ENCODE measurements around the gene LRRC75A. TPM values are rescaled to one million over a fixed set of nuclear protein-coding genes. Genes with fewer than 3 reads are reported as not detected.

LRRC75A gene
- total and polyA plus RNA-seq, 2 of the 13 experiments (the other 11 are each of a cell fraction or from before 2014, with no cell fraction given), result 0.03 TPM; not detected in 1

GRCh38 chr17:16415031-16415924 is 76.7 kb downstream of the LRRC75A start, which contains the start of gene TRPV2 (continued):
- TF ChIP-seq ZNF777 (CRISPR knock-in tag; IDR thresholded peaks at IDR 0.05) (no peak), SP5 (CRISPR knock-in tag; IDR thresholded peaks at IDR 0.05; ENCODE audit: borderline replicate concordance, low read depth) (no peak), NRL (CRISPR knock-in tag; IDR thresholded peaks at IDR 0.05; ENCODE audit: borderline replicate concordance) (no peak), ERF (CRISPR knock-in tag; IDR thresholded peaks at IDR 0.05) (peak; percentile 64), ZNF782 (CRISPR knock-in tag; IDR thresholded peaks at IDR 0.05; ENCODE audit: borderline replicate concordance) (peak; percentile 47; the same call in 1 of the 2 replicates), TAF1 (CRISPR knock-in tag; IDR thresholded peaks at IDR 0.05) (peak; percentile 58; the same call in 1 of the 2 replicates), MTF1 (CRISPR knock-in tag; IDR thresholded peaks at IDR 0.05) (no peak), ARID5B (CRISPR knock-in tag; IDR thresholded peaks at IDR 0.05) (no peak), ZNF432 (CRISPR knock-in tag; IDR thresholded peaks at IDR 0.05; ENCODE audit: borderline replicate concordance) (no peak), ZMYM4 (CRISPR knock-in tag; IDR thresholded peaks at IDR 0.05) (peak; percentile 55), GABPB1 (CRISPR knock-in tag; IDR thresholded peaks at IDR 0.05) (peak; percentile 34; the same call in 1 of the 2 replicates), TCF12 (IDR thresholded peaks at IDR 0.05) (no peak), TCF12 (CRISPR knock-in tag; IDR thresholded peaks at IDR 0.05) (no peak), RORA (CRISPR knock-in tag; IDR thresholded peaks at IDR 0.05) (no peak)
- TF ChIP-seq, protein P1, sequence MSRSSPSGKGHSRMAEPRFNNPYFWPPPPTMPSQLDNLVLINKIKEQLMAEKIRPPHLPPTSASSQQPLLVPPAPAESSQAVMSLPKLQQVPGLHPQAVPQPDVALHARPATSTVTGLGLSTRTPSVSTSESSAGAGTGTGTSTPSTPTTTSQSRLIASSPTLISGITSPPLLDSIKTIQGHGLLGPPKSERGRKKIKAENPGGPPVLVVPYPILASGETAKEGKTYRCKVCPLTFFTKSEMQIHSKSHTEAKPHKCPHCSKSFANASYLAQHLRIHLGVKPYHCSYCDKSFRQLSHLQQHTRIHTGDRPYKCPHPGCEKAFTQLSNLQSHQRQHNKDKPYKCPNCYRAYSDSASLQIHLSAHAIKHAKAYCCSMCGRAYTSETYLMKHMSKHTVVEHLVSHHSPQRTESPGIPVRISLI (CRISPR knock-in tag; IDR thresholded peaks at IDR 0.05; ENCODE audit: borderline replicate concordance), result no peak
- TF ChIP-seq, protein P2, sequence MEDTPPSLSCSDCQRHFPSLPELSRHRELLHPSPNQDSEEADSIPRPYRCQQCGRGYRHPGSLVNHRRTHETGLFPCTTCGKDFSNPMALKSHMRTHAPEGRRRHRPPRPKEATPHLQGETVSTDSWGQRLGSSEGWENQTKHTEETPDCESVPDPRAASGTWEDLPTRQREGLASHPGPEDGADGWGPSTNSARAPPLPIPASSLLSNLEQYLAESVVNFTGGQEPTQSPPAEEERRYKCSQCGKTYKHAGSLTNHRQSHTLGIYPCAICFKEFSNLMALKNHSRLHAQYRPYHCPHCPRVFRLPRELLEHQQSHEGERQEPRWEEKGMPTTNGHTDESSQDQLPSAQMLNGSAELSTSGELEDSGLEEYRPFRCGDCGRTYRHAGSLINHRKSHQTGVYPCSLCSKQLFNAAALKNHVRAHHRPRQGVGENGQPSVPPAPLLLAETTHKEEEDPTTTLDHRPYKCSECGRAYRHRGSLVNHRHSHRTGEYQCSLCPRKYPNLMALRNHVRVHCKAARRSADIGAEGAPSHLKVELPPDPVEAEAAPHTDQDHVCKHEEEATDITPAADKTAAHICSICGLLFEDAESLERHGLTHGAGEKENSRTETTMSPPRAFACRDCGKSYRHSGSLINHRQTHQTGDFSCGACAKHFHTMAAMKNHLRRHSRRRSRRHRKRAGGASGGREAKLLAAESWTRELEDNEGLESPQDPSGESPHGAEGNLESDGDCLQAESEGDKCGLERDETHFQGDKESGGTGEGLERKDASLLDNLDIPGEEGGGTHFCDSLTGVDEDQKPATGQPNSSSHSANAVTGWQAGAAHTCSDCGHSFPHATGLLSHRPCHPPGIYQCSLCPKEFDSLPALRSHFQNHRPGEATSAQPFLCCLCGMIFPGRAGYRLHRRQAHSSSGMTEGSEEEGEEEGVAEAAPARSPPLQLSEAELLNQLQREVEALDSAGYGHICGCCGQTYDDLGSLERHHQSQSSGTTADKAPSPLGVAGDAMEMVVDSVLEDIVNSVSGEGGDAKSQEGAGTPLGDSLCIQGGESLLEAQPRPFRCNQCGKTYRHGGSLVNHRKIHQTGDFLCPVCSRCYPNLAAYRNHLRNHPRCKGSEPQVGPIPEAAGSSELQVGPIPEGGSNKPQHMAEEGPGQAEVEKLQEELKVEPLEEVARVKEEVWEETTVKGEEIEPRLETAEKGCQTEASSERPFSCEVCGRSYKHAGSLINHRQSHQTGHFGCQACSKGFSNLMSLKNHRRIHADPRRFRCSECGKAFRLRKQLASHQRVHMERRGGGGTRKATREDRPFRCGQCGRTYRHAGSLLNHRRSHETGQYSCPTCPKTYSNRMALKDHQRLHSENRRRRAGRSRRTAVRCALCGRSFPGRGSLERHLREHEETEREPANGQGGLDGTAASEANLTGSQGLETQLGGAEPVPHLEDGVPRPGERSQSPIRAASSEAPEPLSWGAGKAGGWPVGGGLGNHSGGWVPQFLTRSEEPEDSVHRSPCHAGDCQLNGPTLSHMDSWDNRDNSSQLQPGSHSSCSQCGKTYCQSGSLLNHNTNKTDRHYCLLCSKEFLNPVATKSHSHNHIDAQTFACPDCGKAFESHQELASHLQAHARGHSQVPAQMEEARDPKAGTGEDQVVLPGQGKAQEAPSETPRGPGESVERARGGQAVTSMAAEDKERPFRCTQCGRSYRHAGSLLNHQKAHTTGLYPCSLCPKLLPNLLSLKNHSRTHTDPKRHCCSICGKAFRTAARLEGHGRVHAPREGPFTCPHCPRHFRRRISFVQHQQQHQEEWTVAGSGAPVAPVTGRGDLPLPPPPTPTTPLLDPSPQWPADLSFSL (CRISPR knock-in tag; IDR thresholded peaks at IDR 0.05), result no peak
